Stimulated activated naive B cell treated with anti-CD40 and anti-IgM and Interleukin-4, amounts not matched to agents 10 μg/mL and 1 μg/mL and 100 μg/mL, for 72 hours (primary cell): ENCODE results near the gene CEACAM6.
A peak's percentile ranks its signal among the peaks of the same experiment; 100 is the strongest.

ENCODE experiments used
- ATAC-seq, 2 donors: fragments of 150-1000 bp; cut with Tn5 transposase; replicated peaks; 2 replicates each; pipeline ENCODE4 v1.10.0; 2021; ENCODE audit warnings: moderate library complexity in 1 of 2
- DNase-seq: peaks from one replicate; pipeline ENCODE4 v3.0.0; 2021
- H3K27ac Mint-ChIP-seq: one replicate; pipeline ENCODE4 v1.8.0; 2022; ENCODE audit warnings: mild to moderate bottlenecking, mixed read lengths
- H3K27me3 Mint-ChIP-seq, 2 donors: one replicate each; pipeline ENCODE4 v1.8.0; 2022; ENCODE audit warnings: mixed read lengths in 2 of 2
- H3K36me3 Mint-ChIP-seq, 2 donors: one replicate each; pipeline ENCODE4 v1.8.0; 2022; ENCODE audit warnings: mixed read lengths in 2 of 2, mild to moderate bottlenecking in 1 of 2
- H3K4me1 Mint-ChIP-seq, 2 donors: one replicate each; pipeline ENCODE4 v1.8.0; 2022; ENCODE audit warnings: mixed read lengths in 2 of 2, mild to moderate bottlenecking in 1 of 2
- H3K4me3 Mint-ChIP-seq, 2 donors: one replicate each; pipeline ENCODE4 v1.8.0; 2022; ENCODE audit warnings: mild to moderate bottlenecking in 2 of 2, mixed read lengths in 2 of 2, moderate library complexity in 1 of 2
- H3K9me3 Mint-ChIP-seq, 2 donors: one replicate each; pipeline ENCODE4 v1.8.0; 2022; ENCODE audit warnings: mixed read lengths in 2 of 2, mild to moderate bottlenecking in 1 of 2

Gene CEACAM6

GRCh38 chr19:41821003-41821735 lies 65.8 kb downstream of the CEACAM6 start:
- no peaks in the 10 kb centered on the region for H3K36me3 Mint-ChIP-seq
- peaks cover 8 to 20% of the 10 kb centered on the region in 2 donors for H3K27me3 Mint-ChIP-seq
- H3K27ac Mint-ChIP-seq = peak overlapping the region; percentile 14
- H3K4me1 Mint-ChIP-seq = peaks cover 5% of the 10 kb centered on the region in 2 donors
- H3K9me3 Mint-ChIP-seq = no peaks in the 10 kb centered on the region
- ATAC-seq (peak; percentile 97), DNase-seq (peak; percentile 53)
- H3K4me3 Mint-ChIP-seq = no peak overlapping the region
